GM23338 (cell line): ENCODE results near the gene GAS6. TPM values are rescaled to one million over a fixed set of nuclear protein-coding genes. Genes with fewer than 3 reads are reported as not detected.

Experiments used
- ATAC-seq: fragments of 200-7000 bp; cut with Tn5 transposase; 3 replicates; pipeline ENCODE4 v1.9.1; 2020
- DNase-seq: peaks from one replicate; pipeline ENCODE4 v3.0.0-alpha.2; 2015; ENCODE audit warnings: low spot score
- H2AFZ ChIP-seq: fragments of 200-600 bp; sonication (generic); 2 replicates; pipeline ENCODE4 v1.8.0; 2016; ENCODE audit warnings: antibody characterized with exemption, mild to moderate bottlenecking, moderate library complexity
- H3F3A ChIP-seq: fragments of 200-600 bp; sonication (generic); replicated peaks from 2 replicates; pipeline ENCODE4 v1.8.0; 2017; ENCODE audit warnings: antibody characterized with exemption, mixed run types, low read depth
- H3K27ac ChIP-seq: fragments of 200-600 bp; sonication (generic); 2 replicates; pipeline ENCODE4 v1.6.1; 2016; ENCODE audit warnings: low read depth
- H3K27me3 ChIP-seq: fragments of 200-600 bp; sonication (generic); 2 replicates; pipeline ENCODE4 v1.8.0; 2016; ENCODE audit warnings: mild to moderate bottlenecking, mixed run types, moderate library complexity; ENCODE audit not compliant: insufficient read depth
- H3K36me3 ChIP-seq: fragments of 200-600 bp; sonication (generic); 2 replicates; pipeline ENCODE4 v1.8.0; 2016; ENCODE audit warnings: mild to moderate bottlenecking; ENCODE audit not compliant: insufficient read depth
- H3K4me1 ChIP-seq: fragments of 200-600 bp; sonication (generic); 2 replicates; pipeline ENCODE4 v1.8.0; 2016; ENCODE audit warnings: mild to moderate bottlenecking, moderate library complexity; ENCODE audit not compliant: insufficient read depth
- H3K4me2 ChIP-seq: fragments of 200-600 bp; sonication (generic); 2 replicates; pipeline ENCODE4 v1.7.1; 2017; ENCODE audit warnings: mixed run types
- H3K4me3 ChIP-seq: fragments of 200-600 bp; sonication (generic); 2 replicates; pipeline ENCODE4 v1.6.1; 2016; ENCODE audit warnings: mixed run types
- H3K79me2 ChIP-seq: fragments of 200-600 bp; sonication (generic); replicated peaks from 2 replicates; pipeline ENCODE4 v1.8.0; 2017; ENCODE audit warnings: mild to moderate bottlenecking; ENCODE audit not compliant: insufficient read depth
- H3K9me2 ChIP-seq: fragments of 200-600 bp; sonication (generic); 2 replicates; pipeline ENCODE4 v1.8.0; 2017; ENCODE audit not compliant: insufficient read depth
- H4K20me1 ChIP-seq: fragments of 200-600 bp; sonication (generic); replicated peaks from 2 replicates; pipeline ENCODE4 v1.8.0; 2017; ENCODE audit warnings: mild to moderate bottlenecking; ENCODE audit not compliant: insufficient read depth
- H3K27ac Mint-ChIP-seq: 2 replicates; pipeline ENCODE4 v1.8.0; 2020; ENCODE audit warnings: inconsistent platforms, mild to moderate bottlenecking, moderate library complexity, mixed read lengths
- H3K27me3 Mint-ChIP-seq: 3 replicates; pipeline ENCODE4 v1.8.0; 2022; ENCODE audit warnings: low read depth, mild to moderate bottlenecking, moderate library complexity, mixed read lengths, inconsistent platforms; ENCODE audit not compliant: insufficient read depth, poor library complexity
- H3K36me3 Mint-ChIP-seq: 3 replicates; pipeline ENCODE4 v1.8.0; 2021; ENCODE audit warnings: low read depth, mild to moderate bottlenecking, inconsistent platforms, moderate library complexity, mixed read lengths
- H3K4me1 Mint-ChIP-seq: 3 replicates; pipeline ENCODE4 v1.8.0; 2020; ENCODE audit warnings: mild to moderate bottlenecking, inconsistent platforms, mixed read lengths
- H3K4me3 Mint-ChIP-seq: 3 replicates; pipeline ENCODE4 v1.8.0; 2021; ENCODE audit warnings: moderate library complexity, mild to moderate bottlenecking, inconsistent platforms, mixed read lengths
- H3K9me3 Mint-ChIP-seq: 3 replicates; pipeline ENCODE4 v1.8.0; 2020; ENCODE audit warnings: moderate library complexity, mild to moderate bottlenecking, inconsistent platforms, mixed read lengths
- CREB1 ChIP-seq: fragments of 250-450 bp; sonication (Bioruptor Pico); IDR thresholded peaks from 2 replicates; pipeline ENCODE4 v1.5.0; 2020; ENCODE audit warnings: low read depth, mild to moderate bottlenecking, moderate library complexity
- CTCF ChIP-seq, 2 experiments: fragments of 200-600 bp in 1 of 2; sonication (generic) in 1 of 2; conservative IDR thresholded peaks; 2 replicates each; pipeline versions ENCODE4 v1.5.1 to v1.6.1; 2016 to 2017; ENCODE audit warnings: antibody characterized with exemption in 2 of 2, low read depth in 2 of 2, mild to moderate bottlenecking in 2 of 2, moderate library complexity in 1 of 2
- ETS1 ChIP-seq: IDR thresholded peaks from 2 replicates; pipeline ENCODE4 v1.6.1; 2016; ENCODE audit warnings: antibody characterized with exemption
- EZH2phosphoT487 ChIP-seq: fragments of 200-600 bp; sonication (generic); IDR thresholded peaks from one replicate; pipeline ENCODE4 v1.8.1; 2018; ENCODE audit warnings: antibody characterized with exemption; ENCODE audit not compliant: unreplicated experiment
- JUNB ChIP-seq: IDR thresholded peaks from one replicate; pipeline ENCODE4 v1.6.1; 2016; ENCODE audit warnings: antibody characterized with exemption; ENCODE audit not compliant: unreplicated experiment
- NANOG ChIP-seq: IDR thresholded peaks from 2 replicates; pipeline ENCODE4 v1.6.1; 2016; ENCODE audit warnings: antibody characterized with exemption, borderline replicate concordance
- POLR2AphosphoS5 ChIP-seq: IDR thresholded peaks from 2 replicates; pipeline ENCODE4 v1.6.1; 2016; ENCODE audit warnings: antibody characterized with exemption, low read depth
- REST ChIP-seq: IDR thresholded peaks from one replicate; pipeline ENCODE4 v1.6.1; 2018; ENCODE audit warnings: antibody characterized with exemption; ENCODE audit not compliant: unreplicated experiment
- STAT1 ChIP-seq: IDR thresholded peaks from one replicate; pipeline ENCODE4 v1.6.1; 2016; ENCODE audit warnings: antibody characterized with exemption; ENCODE audit not compliant: unreplicated experiment
- ZNF114 ChIP-seq: fragments of 250-450 bp; sonication (Bioruptor Pico); IDR thresholded peaks from 2 replicates; pipeline ENCODE4 v1.5.0; 2020; ENCODE audit warnings: mild to moderate bottlenecking, moderate library complexity
- ZNF331 ChIP-seq: fragments of 250-450 bp; sonication (Bioruptor Pico); IDR thresholded peaks from 2 replicates; pipeline ENCODE4 v1.5.0; 2020; ENCODE audit warnings: low read depth, mild to moderate bottlenecking, moderate library complexity
- polyA plus RNA-seq: library from polyadenylated mRNA; unstranded; fragments of >200 nt; fragmentation: Nextera tagmentation; extraction: Ambion mirVana; gene quantifications from 2 replicates; pipeline ENCODE4 v1.2.1, GENCODE V29; 2016
- total RNA-seq: library from RNA; depleted of rRNA; stranded (reverse); fragments of >200 nt; shearing (Covaris generic); gene quantifications from 2 replicates; pipeline ENCODE4 v1.2.3, GENCODE V29; 2014

The GAS6 gene
- total and polyA plus RNA-seq, 2 experiments from 2014 or later: 7.9 to 21.2 TPM

- H3K27me3 Mint-ChIP-seq: peaks cover 8% of the 10 kb centered on the region
- H3K27ac Mint-ChIP-seq: no peak overlapping the region
- H3K36me3 Mint-ChIP-seq: no peaks in the 10 kb centered on the region
- H3K27ac ChIP-seq: no peak overlapping the region
- H3K36me3 ChIP-seq: no peaks in the 10 kb centered on the region
- H3K9me2 ChIP-seq: no peaks in the 10 kb centered on the region
- ATAC-seq (no peak), DNase-seq (no peak)
- H3K4me1 Mint-ChIP-seq: peaks cover 17% of the 10 kb centered on the region
- H3K9me3 Mint-ChIP-seq: no peaks in the 10 kb centered on the region; the same call in 2 of the 3 replicates
- no peaks in the 10 kb centered on the region for H3K27me3 ChIP-seq
- peaks cover 8% of the 10 kb centered on the region; the same call in 1 of the 2 replicates for H3K4me1 ChIP-seq
- no peaks in the 10 kb centered on the region for H3F3A ChIP-seq
- H4K20me1 ChIP-seq: no peaks in the 10 kb centered on the region
- H3K4me3 Mint-ChIP-seq: no peak overlapping the region
- H3K4me3 ChIP-seq: no peak overlapping the region
- H3K4me2 ChIP-seq: no peak overlapping the region
- H2AFZ ChIP-seq: no peak overlapping the region
- TF ChIP-seq NANOG (no peak), STAT1 (no peak), CREB1 (CRISPR knock-in tag) (no peak), ZNF331 (CRISPR knock-in tag) (no peak)
- H3K79me2 ChIP-seq: no peaks in the 10 kb centered on the region
Observed at GRCh38 chr13:113876346-113877148, 12.7 kb upstream of the GAS6 start.

- no peak overlapping the region for H3K4me3 Mint-ChIP-seq
- Histone ChIP-seq H2AFZ (no peak overlapping the region), H3K27me3 (no peaks in the 10 kb centered on the region), H3K9me2 (no peaks in the 10 kb centered on the region), H3K79me2 (no peaks in the 10 kb centered on the region), H3F3A (no peaks in the 10 kb centered on the region), H3K27ac (no peak overlapping the region), H3K4me1 (peaks cover 8% of the 10 kb centered on the region; the same call in 1 of the 2 replicates), H3K36me3 (no peaks in the 10 kb centered on the region), H4K20me1 (no peaks in the 10 kb centered on the region), H3K4me2 (no peak overlapping the region), H3K4me3 (no peak overlapping the region)
- peaks cover 17% of the 10 kb centered on the region for H3K4me1 Mint-ChIP-seq
- peaks cover 8% of the 10 kb centered on the region for H3K27me3 Mint-ChIP-seq
- H3K27ac Mint-ChIP-seq: no peak overlapping the region
- ATAC-seq (no peak), DNase-seq (no peak)
- no peaks in the 10 kb centered on the region; the same call in 2 of the 3 replicates for H3K9me3 Mint-ChIP-seq
- H3K36me3 Mint-ChIP-seq: no peaks in the 10 kb centered on the region
- TF ChIP-seq CREB1 (CRISPR knock-in tag): no peak
- TF ChIP-seq STAT1: no peak
- TF ChIP-seq REST: no peak
- TF ChIP-seq JUNB: no peak
- no peak for TF ChIP-seq POLR2AphosphoS5
- no peak for TF ChIP-seq ETS1
- TF ChIP-seq ZNF114 (CRISPR knock-in tag): no peak
- no peak for TF ChIP-seq CTCF (conservative IDR thresholded peaks at IDR 0.05; ENCODE audit: low read depth in 2 of 2)
- no peak for TF ChIP-seq EZH2phosphoT487
Observed at GRCh38 chr13:113875837-113876281, 12.0 kb upstream of the GAS6 start.
